Skeletal muscle tissue (tissue), 4 donors: ENCODE data around the gene CCDC47. TPM values are rescaled to one million over a fixed set of nuclear protein-coding genes. Genes with fewer than 3 reads are reported as not detected.

Experiments
- H3K27ac ChIP-seq: one replicate; pipeline ENCODE4 v1.7.0; 2013; ENCODE audit warnings: mild to moderate bottlenecking, low read depth, low read length, inconsistent platforms
- H3K27me3 ChIP-seq, 3 donors: one replicate each; pipeline ENCODE4 v1.7.0; 2013; ENCODE audit warnings: low read length in 3 of 3; ENCODE audit not compliant: control insufficient read depth in 3 of 3, insufficient read depth in 3 of 3
- H3K36me3 ChIP-seq, 3 donors: one replicate each; pipeline ENCODE4 v1.7.0; 2013; ENCODE audit warnings: low read length in 3 of 3; ENCODE audit not compliant: control insufficient read depth in 3 of 3, insufficient read depth in 3 of 3
- H3K4me1 ChIP-seq, 3 donors: one replicate each; pipeline ENCODE4 v1.7.0; 2013; ENCODE audit warnings: low read length in 3 of 3, mild to moderate bottlenecking in 3 of 3; ENCODE audit not compliant: control insufficient read depth in 3 of 3, insufficient read depth in 3 of 3
- H3K4me3 ChIP-seq, 3 donors: one replicate each; pipeline ENCODE4 v1.7.0; 2013; ENCODE audit warnings: low read length in 3 of 3
- H3K9ac ChIP-seq, 3 donors: one replicate each; pipeline ENCODE4 v1.7.0; 2013; ENCODE audit warnings: low read length in 3 of 3, mild to moderate bottlenecking in 3 of 3, moderate library complexity in 2 of 3, low read depth in 1 of 3
- H3K9me3 ChIP-seq, 3 donors: one replicate each; pipeline ENCODE4 v1.7.0; 2013; ENCODE audit warnings: low read length in 3 of 3; ENCODE audit not compliant: control insufficient read depth in 3 of 3
- total RNA-seq: library from RNA; depleted of rRNA; stranded (reverse); fragments of >200 nt; gene quantifications from one replicate; pipeline ENCODE4 v1.2.3, GENCODE V29; 2014
- donor health status: Osteomylitis.

CCDC47 gene
- total RNA-seq, 1 donor from 2014 or later = 43.8 TPM

- Histone ChIP-seq H3K27ac (no peak overlapping the region), H3K27me3 (no peaks in the 10 kb centered on the region), H3K9ac (no peak overlapping the region), H3K4me1 (no peaks in the 10 kb centered on the region), H3K36me3 (peaks cover 18 to 41% (median 31%) of the 10 kb centered on the region in 3 donors), H3K4me3 (no peak overlapping the region), H3K9me3 (no peaks in the 10 kb centered on the region)
Observed at GRCh38 chr17:63764716-63765115, 8.7 kb downstream of the CCDC47 start.

GRCh38 chr17:63762161-63763078, 11.0 kb downstream of the CCDC47 start:
- Histone ChIP-seq H3K4me1 (no peaks in the 10 kb centered on the region), H3K9ac (no peak overlapping the region), H3K27ac (no peak overlapping the region), H3K9me3 (no peaks in the 10 kb centered on the region), H3K4me3 (no peak overlapping the region), H3K36me3 (peaks cover 24 to 44% (median 44%) of the 10 kb centered on the region in 3 donors), H3K27me3 (no peaks in the 10 kb centered on the region)

DNA sequence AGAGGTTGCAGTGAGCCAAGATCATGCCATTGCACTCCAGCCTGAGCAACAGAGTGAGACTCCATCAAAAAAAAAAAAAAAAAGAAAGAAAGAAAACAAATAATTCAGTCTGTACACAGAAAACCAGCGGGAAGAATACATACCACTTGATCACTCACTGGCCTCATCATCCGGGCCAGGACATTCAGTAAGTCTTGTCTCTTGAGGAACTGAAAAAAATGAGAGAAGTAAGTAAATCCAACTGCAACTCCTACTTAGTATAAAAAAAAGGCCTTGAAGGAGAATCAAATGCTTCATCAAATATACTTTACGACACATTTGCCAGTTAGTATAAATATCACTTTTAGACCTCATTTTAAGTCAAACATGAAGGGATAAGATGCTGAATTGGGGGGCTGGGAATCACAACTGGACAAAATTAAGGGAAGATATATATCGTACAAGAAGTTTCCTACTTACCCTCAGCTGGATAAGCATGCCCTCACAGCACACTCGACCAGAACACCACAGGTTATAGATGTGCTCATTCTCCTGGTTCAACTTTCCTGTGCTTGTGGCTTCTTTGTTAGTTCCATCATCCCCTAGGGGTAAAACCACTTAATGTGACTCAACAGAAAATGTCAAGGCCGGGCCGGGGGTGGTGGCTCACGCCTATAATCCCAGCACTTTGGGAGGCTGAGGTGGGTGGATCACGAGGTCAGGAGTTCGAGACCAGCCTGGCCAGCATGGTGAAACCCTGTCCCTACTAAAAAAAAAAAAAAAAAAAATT, 12.4 kb downstream of the CCDC47 start:
- Histone ChIP-seq H3K4me1 (no peaks in the 10 kb centered on the region), H3K9me3 (no peaks in the 10 kb centered on the region), H3K27ac (no peak overlapping the region), H3K9ac (no peak overlapping the region), H3K27me3 (no peaks in the 10 kb centered on the region), H3K36me3 (peaks cover 28 to 56% (median 55%) of the 10 kb centered on the region in 3 donors), H3K4me3 (no peak overlapping the region)

- Histone ChIP-seq H3K27ac (no peak overlapping the region), H3K4me3 (no peak overlapping the region), H3K9ac (no peak overlapping the region), H3K9me3 (no peaks in the 10 kb centered on the region), H3K27me3 (no peaks in the 10 kb centered on the region), H3K36me3 (peaks cover 40 to 65% (median 53%) of the 10 kb centered on the region in 3 donors), H3K4me1 (no peaks in the 10 kb centered on the region)
Observed at GRCh38 chr17:63758428-63758827, 15.0 kb downstream of the CCDC47 start.

- peaks cover 27 to 64% (median 56%) of the 10 kb centered on the region in 3 donors for H3K36me3 ChIP-seq
- H3K27me3 ChIP-seq = no peaks in the 10 kb centered on the region
- H3K9ac ChIP-seq = no peak overlapping the region
- H3K4me1 ChIP-seq = no peaks in the 10 kb centered on the region
- no peak overlapping the region for H3K4me3 ChIP-seq
- H3K27ac ChIP-seq = no peak overlapping the region
- H3K9me3 ChIP-seq = no peaks in the 10 kb centered on the region
Observed at GRCh38 chr17:63754046-63754445, 19.4 kb downstream of the CCDC47 start.

- no peak overlapping the region for H3K9ac ChIP-seq
- H3K9me3 ChIP-seq = no peaks in the 10 kb centered on the region
- H3K4me1 ChIP-seq = no peaks in the 10 kb centered on the region
- no peak overlapping the region for H3K4me3 ChIP-seq
- H3K36me3 ChIP-seq = peaks cover 27 to 68% (median 57%) of the 10 kb centered on the region in 3 donors
- no peak overlapping the region for H3K27ac ChIP-seq
- no peaks in the 10 kb centered on the region for H3K27me3 ChIP-seq
Observed at GRCh38 chr17:63753215-63753614, 20.2 kb downstream of the CCDC47 start.

- Histone ChIP-seq H3K4me1 (no peaks in the 10 kb centered on the region), H3K9me3 (no peaks in the 10 kb centered on the region), H3K9ac (no peak overlapping the region), H3K36me3 (peaks cover 25 to 65% (median 55%) of the 10 kb centered on the region in 3 donors), H3K4me3 (no peak overlapping the region), H3K27me3 (no peaks in the 10 kb centered on the region), H3K27ac (no peak overlapping the region)
Observed at GRCh38 chr17:63752707-63753106, 20.7 kb downstream of the CCDC47 start.

GRCh38 chr17:63751806-63752205, 21.6 kb downstream of the CCDC47 start:
- Histone ChIP-seq H3K9ac (no peak overlapping the region), H3K4me1 (no peaks in the 10 kb centered on the region), H3K27me3 (no peaks in the 10 kb centered on the region), H3K36me3 (peaks cover 24 to 61% (median 54%) of the 10 kb centered on the region in 3 donors), H3K27ac (no peak overlapping the region), H3K4me3 (no peak overlapping the region), H3K9me3 (no peaks in the 10 kb centered on the region)

DNA sequence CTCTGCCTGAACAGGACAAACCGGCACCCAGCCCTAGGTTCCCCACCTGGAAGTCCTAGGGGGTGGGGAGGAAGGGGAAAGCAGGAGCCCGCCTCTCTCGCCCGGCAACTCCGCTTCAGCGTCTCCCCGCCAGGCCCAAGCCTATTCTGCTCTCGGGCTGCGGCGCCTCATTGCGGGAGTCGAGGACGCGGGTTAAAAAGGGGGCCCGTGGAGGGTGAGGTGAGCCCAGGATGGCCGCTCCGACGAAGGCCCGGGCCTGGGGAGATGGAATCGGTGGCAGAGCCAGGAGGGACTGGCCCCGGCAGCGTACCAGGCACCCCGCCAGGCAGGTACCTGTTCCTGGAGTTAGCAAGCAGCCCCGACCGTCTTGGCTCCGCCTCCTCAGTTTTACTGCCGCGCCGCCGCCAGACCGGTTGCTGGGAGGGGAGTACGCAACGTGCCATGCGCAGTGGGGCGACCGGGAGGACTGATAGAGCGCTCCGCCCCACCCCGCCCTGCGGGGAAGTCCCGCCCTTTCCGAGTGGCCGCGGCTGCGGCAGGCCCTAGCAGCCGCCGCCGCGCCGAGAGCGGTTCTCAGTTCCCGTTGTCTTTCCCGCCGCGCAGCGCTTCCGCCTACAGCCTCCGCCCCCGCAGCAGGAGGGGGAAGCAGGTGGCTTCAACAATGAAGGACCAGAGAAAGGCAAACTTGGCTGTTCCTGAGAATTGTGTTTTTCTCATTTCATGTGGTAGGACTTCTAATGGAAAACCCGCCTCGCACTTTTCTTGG, 31.8 kb downstream of the CCDC47 start, which contains the start of gene STRADA:
TSS of gene STRADA (minus strand) at position 392 of the 766 bp plus-strand sequence. CDS start 13,430 bp downstream, outside the sequence.
- peaks cover 11 to 12% (median 11%) of the 10 kb centered on the region in 3 donors for H3K36me3 ChIP-seq
- H3K9ac ChIP-seq = peak within 1 kb of the TSS; percentile 89 to 94 (median 91)
- H3K4me1 ChIP-seq = peaks cover 11 to 23% (median 14%) of the 10 kb centered on the region in 3 donors
- peak within 1 kb of the TSS; percentile 83 to 92 (median 88) for H3K4me3 ChIP-seq
- no peaks in the 10 kb centered on the region for H3K27me3 ChIP-seq
- no peaks in the 10 kb centered on the region for H3K9me3 ChIP-seq
- H3K27ac ChIP-seq = peak within 1 kb of the TSS; percentile 89
